ENCODE measurements around the gene HOXD10. TPM values are rescaled to one million over a fixed set of nuclear protein-coding genes. Genes with fewer than 3 reads are reported as not detected.

Gene HOXD10
- total and polyA plus RNA-seq, 7 donors, result 0.23 to 46.0 (median 10.7) TPM

GRCh38 chr2:176163672-176164056 is 47.1 kb downstream of the HOXD10 start:
- no peaks in the 10 kb centered on the region for H3K36me3 ChIP-seq
- intact Hi-C loops (cut with DNase I), result loop anchor here (5.0 kb wide), 1 partner anchor 109 kb away; no protein-coding TSS in a partner anchor
- no peak overlapping the region for H3K27ac ChIP-seq
- no peaks in the 10 kb centered on the region for H3K9me3 ChIP-seq
- TF ChIP-seq CTCF (IDR thresholded peaks at IDR 0.05) (no peak), EP300 (IDR thresholded peaks at IDR 0.05) (no peak), POLR2A (IDR thresholded peaks at IDR 0.05) (no peak), POLR2AphosphoS5 (IDR thresholded peaks at IDR 0.05) (no peak)
- H3K4me3 ChIP-seq, result no peak overlapping the region
- no peak for DNase-seq
- 44 to 78% methylated on average over 12 of the region's 12 CpGs for WGBS, 2 donors
- peaks cover 64 to 100% (median 81%) of the 10 kb centered on the region in 3 donors for H3K27me3 ChIP-seq
- H3K4me1 ChIP-seq, result peaks cover 0 to 49% (median 37%) of the 10 kb centered on the region in 4 donors

- Histone ChIP-seq H3K27me3 (peaks cover 58 to 100% (median 81%) of the 10 kb centered on the region in 3 donors), H3K27ac (no peak overlapping the region), H3K36me3 (no peaks in the 10 kb centered on the region), H3K4me3 (no peak overlapping the region), H3K9me3 (no peaks in the 10 kb centered on the region), H3K4me1 (peaks cover 0 to 44% (median 32%) of the 10 kb centered on the region in 4 donors)
- intact Hi-C loops (cut with DNase I), result loop anchor here (5.0 kb wide), 1 partner anchor 108 kb away; no protein-coding TSS in a partner anchor
- TF ChIP-seq POLR2AphosphoS5 (IDR thresholded peaks at IDR 0.05) (no peak), EP300 (IDR thresholded peaks at IDR 0.05) (no peak), POLR2A (IDR thresholded peaks at IDR 0.05) (no peak), CTCF (IDR thresholded peaks at IDR 0.05) (no peak)
- DNase-seq, result no peak
- 47 to 82% methylated on average over 13 of the region's 13 CpGs for WGBS, 2 donors
These were observed 47.6 kb downstream of the HOXD10 start for GRCh38 chr2:176164201-176164600.

- Histone ChIP-seq H3K27ac (no peak overlapping the region), H3K4me3 (peak overlapping the region in 1 of 4 donors; percentile 6), H3K27me3 (peaks cover 53 to 100% (median 81%) of the 10 kb centered on the region in 3 donors), H3K9me3 (no peaks in the 10 kb centered on the region), H3K36me3 (no peaks in the 10 kb centered on the region), H3K4me1 (peaks cover 0 to 39% (median 26%) of the 10 kb centered on the region in 4 donors)
- no peak for DNase-seq
- TF ChIP-seq POLR2A (IDR thresholded peaks at IDR 0.05), result no peak
- no peak for TF ChIP-seq POLR2AphosphoS5 (IDR thresholded peaks at IDR 0.05)
- TF ChIP-seq EP300 (IDR thresholded peaks at IDR 0.05), result no peak
- TF ChIP-seq CTCF (IDR thresholded peaks at IDR 0.05), result no peak
- intact Hi-C loops (cut with DNase I), result loop anchor here (5.0 kb wide), 1 partner anchor 108 kb away; no protein-coding TSS in a partner anchor
- 32 to 72% methylated on average over 52 of the region's 52 CpGs for WGBS, 2 donors
These were observed 48.2 kb downstream of the HOXD10 start for GRCh38 chr2:176164611-176165369.

GRCh38 chr2:176165370-176166050 is 48.9 kb downstream of the HOXD10 start:
- Histone ChIP-seq H3K9me3 (no peaks in the 10 kb centered on the region), H3K4me1 (peaks cover 0 to 31% (median 19%) of the 10 kb centered on the region in 4 donors), H3K36me3 (no peaks in the 10 kb centered on the region), H3K27me3 (peaks cover 46 to 100% (median 81%) of the 10 kb centered on the region in 3 donors), H3K27ac (no peak overlapping the region), H3K4me3 (peak overlapping the region in 1 of 4 donors; percentile 6)
- intact Hi-C loops (cut with DNase I), result no loop called here
- TF ChIP-seq POLR2AphosphoS5 (IDR thresholded peaks at IDR 0.05), result no peak
- TF ChIP-seq CTCF (IDR thresholded peaks at IDR 0.05), result no peak
- no peak for TF ChIP-seq POLR2A (IDR thresholded peaks at IDR 0.05)
- no peak for TF ChIP-seq EP300 (IDR thresholded peaks at IDR 0.05)
- no peak for DNase-seq
- WGBS, 2 donors, result 30 to 69% methylated on average over 26 of the region's 26 CpGs
